Measurements from ENCODE around the gene SHC4.

Gene SHC4

DNA sequence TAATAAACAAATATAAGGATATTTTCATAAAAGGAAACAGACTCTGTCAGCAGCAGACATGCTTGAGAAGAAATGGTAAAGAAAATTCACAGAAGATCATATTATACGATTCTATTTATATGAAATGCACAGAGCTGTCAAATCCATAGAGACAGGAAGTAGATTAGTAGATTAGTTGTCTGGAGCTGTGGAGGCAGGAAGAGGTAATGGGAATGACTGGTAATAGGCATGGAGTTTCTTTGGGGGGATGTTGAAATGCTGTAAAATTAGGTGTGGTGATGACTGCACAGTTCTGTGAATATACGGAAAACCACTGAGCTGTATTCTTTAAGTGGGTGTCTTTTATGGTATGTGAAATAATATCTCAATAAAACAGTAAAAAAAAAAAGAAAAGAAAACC is 188.2 kb downstream of the SHC4 start:
- DNase-seq (ENCODE audit: low read depth), result no peak
- H3K4me3 ChIP-seq (ENCODE audit: low read depth, low read length), result no peak overlapping the region
- TF ChIP-seq, protein P1, sequence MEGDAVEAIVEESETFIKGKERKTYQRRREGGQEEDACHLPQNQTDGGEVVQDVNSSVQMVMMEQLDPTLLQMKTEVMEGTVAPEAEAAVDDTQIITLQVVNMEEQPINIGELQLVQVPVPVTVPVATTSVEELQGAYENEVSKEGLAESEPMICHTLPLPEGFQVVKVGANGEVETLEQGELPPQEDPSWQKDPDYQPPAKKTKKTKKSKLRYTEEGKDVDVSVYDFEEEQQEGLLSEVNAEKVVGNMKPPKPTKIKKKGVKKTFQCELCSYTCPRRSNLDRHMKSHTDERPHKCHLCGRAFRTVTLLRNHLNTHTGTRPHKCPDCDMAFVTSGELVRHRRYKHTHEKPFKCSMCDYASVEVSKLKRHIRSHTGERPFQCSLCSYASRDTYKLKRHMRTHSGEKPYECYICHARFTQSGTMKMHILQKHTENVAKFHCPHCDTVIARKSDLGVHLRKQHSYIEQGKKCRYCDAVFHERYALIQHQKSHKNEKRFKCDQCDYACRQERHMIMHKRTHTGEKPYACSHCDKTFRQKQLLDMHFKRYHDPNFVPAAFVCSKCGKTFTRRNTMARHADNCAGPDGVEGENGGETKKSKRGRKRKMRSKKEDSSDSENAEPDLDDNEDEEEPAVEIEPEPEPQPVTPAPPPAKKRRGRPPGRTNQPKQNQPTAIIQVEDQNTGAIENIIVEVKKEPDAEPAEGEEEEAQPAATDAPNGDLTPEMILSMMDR (IDR thresholded peaks at IDR 0.05; ENCODE audit: low read depth, low read length), result no peak
- TF ChIP-seq, protein P2, sequence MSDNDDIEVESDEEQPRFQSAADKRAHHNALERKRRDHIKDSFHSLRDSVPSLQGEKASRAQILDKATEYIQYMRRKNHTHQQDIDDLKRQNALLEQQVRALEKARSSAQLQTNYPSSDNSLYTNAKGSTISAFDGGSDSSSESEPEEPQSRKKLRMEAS (IDR thresholded peaks at IDR 0.05; ENCODE audit: low read depth, low read length), result no peak
- TF ChIP-seq MYC (IDR thresholded peaks at IDR 0.05; ENCODE audit: low read depth, low read length), result no peak

DNA sequence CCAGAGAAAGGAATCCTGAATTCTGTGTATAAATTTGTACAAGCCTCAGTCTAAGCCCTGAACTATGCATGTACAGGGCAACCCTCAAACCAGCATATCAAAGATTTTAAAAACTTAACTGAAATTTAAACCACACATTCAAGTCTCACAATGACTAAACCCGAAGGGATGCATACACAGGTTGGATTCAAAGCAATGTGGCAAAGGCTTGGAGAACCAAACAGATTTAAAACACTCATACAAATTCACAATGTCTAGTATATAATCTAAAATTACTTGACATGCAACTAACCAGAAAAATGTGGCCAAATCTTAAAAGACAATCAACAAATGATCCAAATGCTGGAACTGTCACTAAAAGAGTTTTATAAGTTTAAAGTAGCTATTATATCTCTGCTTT is 189.2 kb downstream of the SHC4 start:
- DNase-seq (ENCODE audit: low read depth), result no peak
- TF ChIP-seq, protein P1 (IDR thresholded peaks at IDR 0.05; ENCODE audit: low read depth, low read length), result no peak
- TF ChIP-seq, protein P2 (IDR thresholded peaks at IDR 0.05; ENCODE audit: low read depth, low read length), result no peak
- TF ChIP-seq MYC (IDR thresholded peaks at IDR 0.05; ENCODE audit: low read depth, low read length) (no peak), POLR2A (IDR thresholded peaks at IDR 0.05; ENCODE audit: extremely low read depth, insufficient read length) (no peak)
- no peak overlapping the region for H3K4me3 ChIP-seq (ENCODE audit: low read depth, low read length)
